Urothelium cell line (cell line): ENCODE data around the gene TRAPPC10.

Experiments
- DNase-seq: peaks from one replicate; pipeline ENCODE4 v3.0.0; 2011; ENCODE audit warnings: low spot score, mixed read lengths
- FAIRE-seq: peaks from 2 replicates; lab custom pipeline; 2011; peaks lifted over from hg19 to GRCh38; lab: Jason Lieb, UNC

Gene TRAPPC10

DNA sequence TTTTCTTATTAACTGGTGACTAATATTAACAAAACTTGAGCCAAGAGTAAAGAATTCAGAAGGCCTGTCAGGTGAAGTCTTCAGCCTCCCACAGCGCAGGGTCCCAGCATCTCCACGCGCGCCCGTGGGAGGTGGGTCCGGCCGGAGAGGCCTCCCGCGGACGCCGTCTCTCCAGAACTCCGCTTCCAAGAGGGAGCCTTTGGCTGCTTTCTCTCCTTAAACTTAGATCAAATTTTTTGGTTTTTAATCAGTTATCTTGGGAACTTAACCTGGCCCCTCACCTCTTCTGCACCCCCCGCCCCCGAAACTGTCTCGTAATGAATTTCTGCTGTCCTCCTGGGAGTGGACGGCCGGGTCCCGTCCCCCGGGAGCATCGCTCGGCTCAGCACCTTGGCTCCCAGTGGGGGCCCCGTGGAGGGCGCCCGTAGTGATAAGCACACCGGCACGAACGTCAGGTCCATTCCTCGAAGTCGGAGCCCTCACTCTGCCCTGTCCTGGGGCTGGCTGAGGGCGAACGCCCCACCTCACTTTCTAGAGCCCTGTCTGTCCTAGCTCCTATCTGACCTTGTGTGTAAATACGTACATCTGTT lies 29.5 kb upstream of the TRAPPC10 start:
- no peak for FAIRE-seq
- DNase-seq, result no peak

DNA sequence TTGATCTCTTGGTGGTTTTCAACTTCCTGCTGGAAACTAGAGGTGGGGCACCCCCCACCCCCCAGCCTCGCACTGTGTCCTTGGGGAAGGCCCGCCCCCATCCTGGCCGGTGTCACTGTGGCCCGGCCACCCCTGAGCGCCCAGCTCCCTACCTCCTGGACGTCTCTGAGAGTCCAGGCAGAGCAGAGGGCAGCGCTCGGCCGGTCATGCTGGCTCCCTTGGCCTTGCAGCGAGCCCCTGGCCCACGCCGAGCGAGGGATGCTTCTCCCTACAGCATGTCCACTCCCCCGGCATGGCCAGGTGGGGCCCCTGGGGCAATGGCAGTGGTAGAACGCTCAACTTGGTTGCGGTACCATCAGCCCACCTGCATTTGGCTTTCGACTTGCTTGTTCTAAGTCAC lies 28.7 kb upstream of the TRAPPC10 start:
- FAIRE-seq, result no peak
- no peak for DNase-seq

DNA sequence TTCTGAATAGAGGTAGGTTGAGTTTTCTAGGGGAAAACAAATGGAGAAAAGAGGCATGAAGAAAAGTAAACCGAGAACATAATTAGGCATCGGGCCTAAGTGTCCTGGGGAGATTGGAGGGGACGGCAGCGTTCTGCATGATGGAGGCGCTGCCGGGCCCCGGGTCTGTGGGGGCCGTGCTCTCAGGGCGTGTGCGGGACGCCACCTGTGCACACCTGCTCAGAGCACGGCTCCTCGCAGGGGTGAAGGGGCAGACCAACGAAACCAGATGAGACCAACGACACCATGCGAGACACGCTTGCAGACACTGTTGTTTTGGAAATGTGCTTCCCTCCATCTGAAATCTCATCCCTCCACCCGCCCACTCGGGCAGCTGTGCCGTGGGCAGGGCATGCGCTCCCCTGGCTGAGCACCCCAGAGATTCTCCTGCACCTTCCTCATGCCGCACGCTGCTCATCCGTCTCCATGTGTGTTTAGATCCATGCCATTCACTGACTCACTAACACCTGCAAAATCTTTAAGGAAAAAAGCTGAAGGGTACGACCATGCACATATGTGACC lies 28.2 kb upstream of the TRAPPC10 start:
- DNase-seq, result no peak
- FAIRE-seq, result no peak

DNA sequence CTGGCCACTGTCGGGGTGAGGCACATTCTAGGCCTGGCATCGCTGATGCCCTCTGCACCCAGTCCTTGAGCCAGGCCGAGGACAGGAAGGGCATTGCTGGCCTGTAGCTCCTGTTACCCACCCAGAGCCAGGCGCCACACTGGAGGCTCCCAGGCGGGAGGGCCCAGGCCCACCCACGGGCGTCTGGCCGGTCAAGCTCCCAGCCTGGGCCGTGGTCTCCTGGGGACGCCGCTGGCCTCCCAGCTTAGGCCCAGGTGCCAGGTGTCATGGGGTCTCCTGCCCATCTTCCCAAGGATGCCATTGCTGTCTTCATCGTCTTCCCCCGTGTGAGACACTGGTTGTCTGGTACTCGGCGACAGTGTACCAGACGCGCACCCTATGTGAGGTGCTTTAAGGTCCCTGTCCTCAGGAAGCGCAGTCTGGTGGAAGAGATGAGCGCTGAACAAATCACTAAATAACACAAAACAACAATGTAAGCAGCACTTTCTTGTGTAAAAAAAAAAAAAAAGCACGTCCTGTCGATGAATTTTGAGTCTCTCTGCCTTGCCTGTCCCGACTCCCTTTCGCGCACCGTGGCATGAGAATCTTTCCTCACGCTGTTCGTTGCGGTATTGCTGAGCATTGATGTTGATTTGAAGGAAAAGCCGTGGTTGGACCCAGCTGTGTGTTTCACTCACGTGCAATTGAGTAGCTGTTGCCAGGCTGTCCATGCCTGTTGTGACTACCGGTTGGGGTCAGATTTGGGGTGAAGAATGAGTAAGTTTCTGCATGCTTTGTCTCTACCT lies 27.0 kb upstream of the TRAPPC10 start:
- FAIRE-seq, result no peak
- no peak for DNase-seq

DNA sequence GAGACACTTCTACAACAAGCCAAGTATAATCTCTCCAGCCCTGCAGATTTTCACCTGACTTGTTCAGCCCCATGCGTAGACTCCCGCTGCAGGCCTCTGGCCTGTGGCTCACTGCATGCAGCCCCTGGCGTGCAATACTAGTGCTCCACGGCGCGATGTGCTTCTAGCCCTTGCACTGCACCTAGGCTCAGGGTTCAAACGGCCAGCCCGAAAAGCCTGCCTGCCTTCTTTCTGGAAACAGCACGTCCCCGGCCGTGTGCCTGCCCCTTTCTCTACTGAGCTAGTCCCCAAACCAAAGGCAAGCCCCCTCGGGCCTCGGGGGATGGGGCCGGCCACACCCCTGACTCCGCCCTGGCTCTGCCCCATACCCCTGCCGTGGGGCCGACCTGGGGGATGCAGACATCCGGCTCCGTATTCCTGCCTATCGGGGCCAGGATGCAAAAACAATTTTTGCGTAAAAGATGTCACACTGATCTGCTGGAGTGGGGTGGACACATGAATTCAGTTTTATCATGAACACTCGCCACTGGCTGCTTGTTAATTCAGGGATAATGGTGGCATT lies 26.3 kb upstream of the TRAPPC10 start:
- no peak for DNase-seq
- FAIRE-seq, result no peak

DNA sequence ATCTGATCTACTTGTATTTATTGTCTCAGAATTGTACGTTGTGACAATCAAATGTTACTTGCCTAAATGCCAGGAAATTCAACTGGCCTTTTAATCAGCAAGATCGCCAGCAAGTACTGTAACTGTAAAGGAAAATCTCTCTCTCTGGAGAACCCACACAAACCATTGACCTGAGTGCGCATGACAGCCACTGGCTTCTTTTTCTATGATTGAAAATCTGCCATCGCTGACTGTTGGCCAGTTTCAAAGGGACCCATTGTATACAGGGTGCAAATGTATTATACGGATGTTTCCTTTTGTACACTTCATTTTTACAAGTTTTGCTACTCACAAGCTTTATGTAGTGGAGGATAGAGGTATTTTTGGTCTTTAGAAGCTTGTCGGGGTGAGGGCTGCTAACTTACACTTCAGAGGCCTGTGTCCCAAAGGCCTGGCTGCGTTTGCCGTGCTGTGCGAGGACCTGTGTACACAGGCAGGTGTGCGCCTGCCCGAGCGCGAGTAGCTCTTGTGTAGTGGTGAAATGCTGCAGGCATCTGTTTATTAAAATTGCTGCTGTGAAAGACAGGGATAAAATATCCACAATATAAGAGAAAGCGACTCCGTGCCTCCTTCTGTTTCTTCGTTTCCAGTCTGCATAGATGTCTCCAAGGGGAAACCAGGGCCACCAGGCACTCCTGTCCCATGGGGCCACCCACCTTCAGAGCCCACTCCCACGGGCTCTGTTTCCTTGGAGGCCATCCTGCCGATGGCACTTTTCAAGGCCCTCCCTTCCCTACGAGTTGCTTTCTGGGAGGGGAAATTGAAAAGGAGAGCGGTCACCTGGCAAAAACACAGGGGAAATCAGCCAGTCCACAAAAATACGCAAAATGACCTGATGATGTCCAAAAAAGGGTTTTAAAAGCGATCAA lies 25.3 kb upstream of the TRAPPC10 start:
- no peak for FAIRE-seq

DNA sequence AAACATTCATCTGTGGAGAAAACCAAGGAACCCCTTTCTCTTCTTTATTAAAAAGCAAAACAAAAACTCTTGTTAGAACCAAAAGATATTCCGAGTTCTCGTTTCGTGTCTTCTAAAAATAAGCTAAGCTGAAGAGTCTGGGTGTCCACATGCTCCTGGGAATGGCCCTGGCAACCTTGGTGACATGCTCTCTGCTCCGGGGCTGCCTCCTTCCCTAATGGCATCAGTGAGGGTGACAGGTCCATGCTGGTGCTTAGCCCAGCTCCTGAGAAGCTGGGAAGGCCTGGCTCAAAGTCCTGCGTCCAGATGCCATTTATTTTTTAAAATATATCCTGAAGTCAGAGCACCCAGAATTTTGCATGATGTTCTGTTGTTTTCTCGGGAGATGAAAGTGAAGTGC lies 24.6 kb upstream of the TRAPPC10 start:
- DNase-seq, result no peak
- no peak for FAIRE-seq

More for the DNA sequence above, 25.3 kb upstream of the TRAPPC10 start:
- DNase-seq, result no peak

DNA sequence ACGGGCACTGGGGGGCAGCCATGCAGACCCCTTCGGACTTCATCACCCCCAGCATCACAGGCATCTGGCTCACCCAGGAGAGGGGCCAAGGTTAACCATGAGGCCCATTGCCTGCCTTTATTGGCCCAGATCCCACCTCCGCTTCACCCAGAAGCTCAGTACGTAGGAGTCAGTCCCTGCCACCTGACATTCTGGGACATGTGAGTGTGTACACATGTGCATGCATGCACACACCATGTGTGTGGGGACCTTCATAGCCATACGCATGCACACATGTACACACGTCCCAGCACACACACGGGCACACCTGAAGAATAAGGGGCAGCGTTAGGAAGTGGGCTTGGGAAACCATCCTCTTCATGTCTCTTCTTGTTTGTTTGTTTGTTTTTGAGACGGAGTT lies 24.1 kb upstream of the TRAPPC10 start:
- DNase-seq, result no peak
- FAIRE-seq, result no peak

DNA sequence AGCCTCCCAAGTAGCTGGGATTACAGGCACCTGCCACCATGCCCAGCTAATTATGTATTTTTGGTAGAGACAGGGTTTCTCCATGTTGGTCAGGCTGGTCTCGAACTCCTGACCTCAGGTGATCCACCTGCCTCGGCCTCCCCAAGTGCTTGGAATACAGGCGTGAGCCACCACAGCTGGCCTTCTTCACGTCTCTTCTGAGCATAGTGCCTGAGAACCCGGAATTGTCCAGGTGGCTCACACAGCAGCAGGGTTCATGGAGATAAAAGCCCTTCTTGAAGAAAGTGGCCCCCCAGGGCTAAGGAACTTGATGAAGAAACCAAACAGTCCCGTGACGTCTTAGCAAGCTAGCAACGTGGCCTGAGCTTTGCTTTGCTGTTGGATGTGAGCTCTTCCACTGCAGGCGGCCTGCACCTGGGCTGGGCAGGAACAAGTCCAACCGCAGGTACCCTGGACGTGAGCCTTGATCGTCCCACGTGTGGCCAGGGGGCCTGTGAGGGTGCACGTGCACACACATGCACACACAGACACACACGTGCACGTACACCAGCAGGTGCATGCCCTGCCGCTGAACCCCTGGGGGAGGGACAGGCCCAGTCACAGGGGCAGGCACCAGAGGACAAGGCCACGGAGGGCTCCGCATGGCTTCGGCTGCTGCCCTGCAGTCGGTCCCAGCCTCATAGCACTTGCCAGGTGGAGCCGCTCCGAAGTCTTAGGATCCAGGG lies 23.4 kb upstream of the TRAPPC10 start:
- no peak for DNase-seq
- FAIRE-seq, result peak; percentile 66

DNA sequence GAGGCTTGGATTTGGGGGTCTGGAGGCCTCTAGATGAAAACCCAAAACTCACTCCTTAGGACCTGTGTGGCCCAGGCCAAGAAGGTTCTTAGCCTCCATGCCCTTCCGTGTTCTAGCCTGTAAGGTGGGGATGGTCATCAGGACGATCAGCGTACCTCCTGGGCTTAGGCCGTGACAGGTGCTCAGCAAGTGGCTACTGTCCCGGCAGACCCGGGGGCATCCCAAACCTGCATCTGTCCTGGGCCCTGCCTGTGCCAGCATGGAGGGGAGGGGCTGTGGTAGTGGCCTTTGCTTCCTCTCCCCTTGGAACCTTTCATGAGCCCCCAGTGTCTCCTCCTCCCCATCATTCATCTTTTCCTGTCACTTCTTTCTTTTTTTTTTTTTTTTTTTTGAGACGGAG lies 22.7 kb upstream of the TRAPPC10 start:
- DNase-seq (no peak), FAIRE-seq (no peak)

DNA sequence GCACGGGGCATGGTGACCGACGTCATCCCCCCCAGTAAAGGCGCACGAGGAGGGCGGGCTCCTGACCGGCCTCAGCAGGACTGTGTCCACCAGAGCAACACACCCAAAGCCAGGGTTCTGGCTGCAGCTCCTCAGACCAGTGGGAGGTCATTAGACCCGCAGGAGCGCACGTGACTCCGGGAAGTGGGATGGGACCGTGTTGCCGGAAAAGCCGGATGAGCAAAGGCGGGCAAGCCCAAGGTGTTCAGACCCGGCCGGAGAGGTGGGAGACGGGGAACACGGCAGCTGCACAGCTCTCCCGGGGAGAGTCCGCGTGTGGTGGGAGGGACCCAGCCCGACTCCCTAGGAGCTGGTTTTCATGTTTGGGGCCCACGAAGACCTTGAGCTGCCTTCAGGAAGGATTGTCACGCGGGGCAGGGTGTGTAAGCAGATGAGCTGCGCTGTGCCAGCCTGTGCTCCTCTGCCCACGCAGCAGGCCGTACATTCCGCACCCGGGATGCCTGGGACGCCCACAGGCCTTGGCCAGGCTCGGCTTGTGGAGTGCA lies 20.6 kb upstream of the TRAPPC10 start:
- DNase-seq (no peak), FAIRE-seq (no peak)

DNA sequence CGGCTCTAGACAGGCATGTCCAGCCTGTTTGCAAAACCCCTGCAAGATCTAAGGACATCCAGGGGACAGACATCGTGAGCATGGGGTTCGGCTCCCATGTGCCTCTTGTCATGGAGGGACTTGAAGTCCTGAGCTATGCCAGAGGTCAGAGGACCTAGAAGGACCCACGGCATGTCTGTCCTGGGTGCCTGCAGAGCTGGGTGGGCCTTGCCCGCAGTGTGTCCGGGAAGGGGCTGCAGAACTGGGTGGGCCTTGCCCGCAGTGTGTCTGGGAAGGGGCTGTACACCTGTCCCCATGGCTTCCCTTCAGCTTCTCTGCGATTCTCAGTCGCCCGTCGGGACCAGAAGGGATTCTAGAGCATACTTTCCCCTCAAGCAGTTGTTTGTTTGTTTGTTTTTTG lies 20.0 kb upstream of the TRAPPC10 start:
- DNase-seq (no peak), FAIRE-seq (no peak)

DNA sequence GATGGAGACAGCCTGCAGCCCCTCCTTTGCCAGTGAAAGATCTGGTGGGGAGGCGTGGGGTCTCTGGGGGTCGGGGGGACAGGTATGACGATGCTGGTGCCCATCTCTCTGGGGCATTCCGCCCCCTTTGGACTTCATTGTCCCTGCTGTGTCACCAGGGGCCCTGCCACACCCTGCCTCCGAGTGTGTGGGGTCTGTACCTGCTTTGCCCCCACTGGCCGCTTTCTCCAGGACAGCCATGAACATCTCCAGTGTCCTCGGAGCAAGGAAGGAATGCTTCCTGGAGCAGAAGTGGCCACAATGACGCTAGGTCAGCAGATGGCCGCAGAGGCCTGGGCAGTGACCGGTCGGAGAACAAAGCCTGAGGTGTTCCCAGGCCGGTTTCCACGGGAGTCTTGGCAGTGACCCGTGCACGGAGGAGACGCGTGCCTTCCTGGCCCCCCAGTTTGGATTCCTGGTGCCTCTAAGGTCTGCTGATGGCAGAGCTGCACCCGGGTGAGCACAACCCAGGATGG lies 18.6 kb upstream of the TRAPPC10 start:
- DNase-seq, result no peak
- no peak for FAIRE-seq

DNA sequence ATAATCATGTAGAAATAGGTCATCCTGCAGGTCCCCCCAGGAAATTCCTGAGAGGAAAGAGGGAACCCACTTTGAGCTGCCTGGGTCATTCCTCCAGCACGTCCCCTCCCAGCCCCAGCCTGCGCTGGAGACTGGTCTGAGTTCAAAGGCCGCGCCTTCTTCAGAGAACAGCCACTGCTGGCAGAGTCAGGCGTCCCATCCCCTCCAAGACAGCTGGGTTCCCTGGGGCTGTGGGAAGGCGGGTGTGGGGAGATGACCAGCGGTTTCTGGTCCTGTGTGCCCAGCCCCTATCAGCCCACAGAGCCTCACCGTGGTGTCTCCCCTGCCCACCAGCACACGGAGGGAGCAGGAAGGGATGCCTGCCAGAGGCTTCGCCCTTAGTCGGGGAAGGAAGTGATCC lies 18.0 kb upstream of the TRAPPC10 start:
- FAIRE-seq (no peak), DNase-seq (no peak)

DNA sequence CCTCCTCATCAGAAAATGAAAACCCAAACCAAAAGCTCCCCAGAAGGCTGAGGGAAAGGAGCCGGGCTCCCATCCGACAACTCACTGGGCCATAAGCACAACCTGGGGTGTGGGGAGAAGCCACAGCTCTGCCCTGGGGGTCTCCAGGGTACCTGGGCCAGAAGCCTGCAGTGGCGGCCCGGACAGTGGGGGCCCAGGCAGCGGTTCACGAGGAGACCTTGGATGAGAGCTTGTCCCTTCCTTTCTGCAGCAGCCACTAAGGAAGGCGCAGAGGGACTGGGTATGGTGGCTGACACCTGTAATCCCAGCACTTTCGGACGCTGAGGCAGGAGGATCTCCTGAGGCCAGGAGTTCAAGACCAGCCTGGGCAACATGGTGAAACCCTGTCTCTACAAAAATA lies 17.5 kb upstream of the TRAPPC10 start:
- FAIRE-seq, result no peak
- no peak for DNase-seq

DNA sequence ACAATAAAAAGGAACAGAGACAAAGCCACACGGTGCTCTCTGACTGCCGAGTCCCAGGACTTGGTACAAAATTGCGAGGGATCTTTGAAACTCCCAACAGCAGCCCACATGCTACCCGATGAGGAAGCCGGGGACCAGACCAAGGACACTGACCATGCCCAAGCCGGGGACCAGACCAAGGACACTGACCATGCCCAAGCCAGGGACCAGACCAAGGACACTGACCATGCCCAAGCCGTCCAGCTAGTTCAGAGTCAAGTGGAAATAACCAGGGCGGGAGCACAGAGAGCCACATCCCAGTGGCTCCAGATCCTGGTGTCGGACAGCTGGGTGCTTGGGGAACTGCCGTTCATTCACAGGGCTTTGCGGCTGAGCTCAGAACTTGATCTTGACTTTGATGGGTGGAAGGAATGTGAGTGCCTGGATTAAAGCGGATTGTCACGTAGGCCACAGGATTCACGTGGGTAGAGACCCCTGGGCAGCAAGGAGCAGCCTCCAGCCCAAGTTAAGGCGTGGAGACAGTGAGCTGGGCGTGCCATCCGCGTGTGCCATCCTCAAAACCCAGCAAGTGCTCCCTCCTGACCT lies 16.5 kb upstream of the TRAPPC10 start:
- DNase-seq (no peak), FAIRE-seq (no peak)

DNA sequence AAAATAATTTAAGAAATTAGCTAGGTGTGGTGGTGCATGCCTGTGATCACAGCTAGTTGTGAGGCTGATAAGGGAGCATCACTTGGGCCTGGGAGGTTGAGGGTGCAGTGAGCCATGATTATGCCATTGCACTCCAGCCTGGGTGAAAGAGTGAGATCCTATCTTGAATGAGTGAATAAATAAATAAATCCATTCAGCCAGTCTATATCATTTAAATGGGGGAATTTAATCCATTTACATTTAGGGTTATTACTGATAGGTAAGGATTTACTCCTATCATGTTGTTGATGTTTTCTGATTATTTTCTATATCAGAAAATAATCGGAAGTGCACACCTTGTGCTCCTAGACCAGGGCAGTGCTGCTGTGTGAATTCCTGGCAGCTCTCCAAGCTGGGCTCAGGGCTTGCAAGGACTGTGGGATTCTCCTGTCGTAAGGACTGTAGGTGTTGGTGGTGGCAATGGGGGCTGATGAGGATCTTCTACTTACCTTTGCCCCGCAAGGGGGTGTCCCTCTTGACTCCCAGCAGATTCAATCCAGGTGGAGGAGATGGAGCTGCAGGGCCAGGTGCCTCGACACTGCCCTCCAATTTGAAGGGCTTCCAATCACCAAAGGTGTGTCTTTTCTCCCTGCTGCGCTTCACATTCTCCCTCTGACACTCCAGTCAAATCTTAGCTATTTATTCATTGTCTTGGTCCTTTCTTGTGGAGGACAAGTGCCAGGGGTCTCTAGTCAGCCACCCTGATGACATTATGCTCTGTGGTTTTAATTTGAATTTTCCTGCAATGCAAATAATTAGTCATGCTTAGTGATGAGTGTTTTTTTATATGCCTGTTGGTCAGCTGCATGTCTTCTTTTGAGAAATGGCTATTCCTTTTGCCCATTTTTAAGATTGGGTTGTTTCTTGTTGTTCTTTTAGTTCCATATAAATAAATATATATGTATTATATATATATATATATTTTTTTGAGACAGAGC lies 14.1 kb upstream of the TRAPPC10 start:
- FAIRE-seq, result no peak
- DNase-seq, result no peak

DNA sequence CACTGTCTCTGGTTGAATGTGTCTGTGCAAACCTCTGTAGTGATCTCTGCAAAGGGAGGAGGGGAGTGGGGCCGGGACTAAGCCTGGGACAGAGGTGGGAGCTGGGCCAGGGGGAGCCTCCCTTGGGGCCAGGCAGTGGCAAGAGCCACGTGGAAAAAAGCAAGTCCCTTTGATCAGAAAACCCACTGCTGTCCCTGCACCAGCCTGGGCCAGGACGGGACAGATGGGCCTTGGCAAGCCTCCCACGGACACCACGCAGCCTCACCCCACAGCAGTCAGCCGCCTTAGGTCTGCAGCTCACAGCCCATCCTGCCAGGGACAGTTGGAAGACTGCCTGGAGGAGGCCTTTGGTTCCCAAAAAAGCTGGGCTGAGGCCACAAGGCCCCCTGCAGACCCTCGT lies 11.7 kb upstream of the TRAPPC10 start:
- no peak for FAIRE-seq
- DNase-seq, result no peak
